ENCODE results near the gene NF2.
"Not testable (repeated sequence)": the region's sequence is repeated elsewhere in the genome, so short reads cannot be mapped to it uniquely, and the experiment has no call there.

The NF2 gene

DNA sequence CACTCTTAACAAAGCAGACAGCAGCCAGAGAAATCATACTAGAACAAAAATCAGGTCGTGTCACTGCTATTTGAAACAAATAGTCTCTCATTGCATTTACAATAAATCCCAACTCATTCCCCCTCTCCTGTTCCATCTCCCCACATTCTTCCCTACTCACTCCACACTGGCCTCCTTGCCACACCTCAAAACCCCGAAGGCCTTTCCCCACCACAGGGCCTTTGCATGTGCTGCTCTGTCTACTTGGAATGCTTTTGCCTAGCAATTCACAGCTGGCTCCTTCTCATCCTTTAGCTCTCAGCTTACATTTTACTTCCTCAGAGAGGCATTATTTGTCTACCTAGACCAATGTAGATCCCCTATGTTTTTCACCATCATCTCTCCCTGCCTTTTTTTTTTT, 43.6 kb upstream of the NF2 start:
- TF ChIP-seq EZH2phosphoT487 (IDR thresholded peaks at IDR 0.05; ENCODE audit: borderline replicate concordance, low read length), result no peak
- TF ChIP-seq, protein P1, sequence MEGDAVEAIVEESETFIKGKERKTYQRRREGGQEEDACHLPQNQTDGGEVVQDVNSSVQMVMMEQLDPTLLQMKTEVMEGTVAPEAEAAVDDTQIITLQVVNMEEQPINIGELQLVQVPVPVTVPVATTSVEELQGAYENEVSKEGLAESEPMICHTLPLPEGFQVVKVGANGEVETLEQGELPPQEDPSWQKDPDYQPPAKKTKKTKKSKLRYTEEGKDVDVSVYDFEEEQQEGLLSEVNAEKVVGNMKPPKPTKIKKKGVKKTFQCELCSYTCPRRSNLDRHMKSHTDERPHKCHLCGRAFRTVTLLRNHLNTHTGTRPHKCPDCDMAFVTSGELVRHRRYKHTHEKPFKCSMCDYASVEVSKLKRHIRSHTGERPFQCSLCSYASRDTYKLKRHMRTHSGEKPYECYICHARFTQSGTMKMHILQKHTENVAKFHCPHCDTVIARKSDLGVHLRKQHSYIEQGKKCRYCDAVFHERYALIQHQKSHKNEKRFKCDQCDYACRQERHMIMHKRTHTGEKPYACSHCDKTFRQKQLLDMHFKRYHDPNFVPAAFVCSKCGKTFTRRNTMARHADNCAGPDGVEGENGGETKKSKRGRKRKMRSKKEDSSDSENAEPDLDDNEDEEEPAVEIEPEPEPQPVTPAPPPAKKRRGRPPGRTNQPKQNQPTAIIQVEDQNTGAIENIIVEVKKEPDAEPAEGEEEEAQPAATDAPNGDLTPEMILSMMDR (IDR thresholded peaks at IDR 0.05; ENCODE audit: low read depth, low read length, poor library complexity, severe bottlenecking), result no peak
- no peaks in the 10 kb centered on the region for H3K9me3 ChIP-seq (ENCODE audit: control insufficient read depth, insufficient read depth, low read length)
- no peak overlapping the region for H3K27ac ChIP-seq (ENCODE audit: low read depth, low read length)
- no peaks in the 10 kb centered on the region for H3K27me3 ChIP-seq (ENCODE audit: control insufficient read depth, low read length)
- no peaks in the 10 kb centered on the region for H3K79me2 ChIP-seq (ENCODE audit: control insufficient read depth, low read length)
- H3K36me3 ChIP-seq (ENCODE audit: control insufficient read depth, low read length), result no peaks in the 10 kb centered on the region
- H3K4me3 ChIP-seq (ENCODE audit: low read length), result no peak overlapping the region
- H3F3A ChIP-seq (ENCODE audit: control insufficient read depth, insufficient read depth), result 0 out of 2 replicates have a peak, but pooled peaks cover 4% of the 10 kb centered on the region
- no peak overlapping the region for H3K4me2 ChIP-seq (ENCODE audit: low read length)
- H3K4me1 ChIP-seq (ENCODE audit: control insufficient read depth, low read length), result no peaks in the 10 kb centered on the region
- no peaks in the 10 kb centered on the region for H3K9me2 ChIP-seq (replicated peaks; ENCODE audit: control insufficient read depth, low read length)
- H4K20me1 ChIP-seq (ENCODE audit: control insufficient read depth, insufficient read depth, low read depth, low read length), result no peaks in the 10 kb centered on the region

DNA sequence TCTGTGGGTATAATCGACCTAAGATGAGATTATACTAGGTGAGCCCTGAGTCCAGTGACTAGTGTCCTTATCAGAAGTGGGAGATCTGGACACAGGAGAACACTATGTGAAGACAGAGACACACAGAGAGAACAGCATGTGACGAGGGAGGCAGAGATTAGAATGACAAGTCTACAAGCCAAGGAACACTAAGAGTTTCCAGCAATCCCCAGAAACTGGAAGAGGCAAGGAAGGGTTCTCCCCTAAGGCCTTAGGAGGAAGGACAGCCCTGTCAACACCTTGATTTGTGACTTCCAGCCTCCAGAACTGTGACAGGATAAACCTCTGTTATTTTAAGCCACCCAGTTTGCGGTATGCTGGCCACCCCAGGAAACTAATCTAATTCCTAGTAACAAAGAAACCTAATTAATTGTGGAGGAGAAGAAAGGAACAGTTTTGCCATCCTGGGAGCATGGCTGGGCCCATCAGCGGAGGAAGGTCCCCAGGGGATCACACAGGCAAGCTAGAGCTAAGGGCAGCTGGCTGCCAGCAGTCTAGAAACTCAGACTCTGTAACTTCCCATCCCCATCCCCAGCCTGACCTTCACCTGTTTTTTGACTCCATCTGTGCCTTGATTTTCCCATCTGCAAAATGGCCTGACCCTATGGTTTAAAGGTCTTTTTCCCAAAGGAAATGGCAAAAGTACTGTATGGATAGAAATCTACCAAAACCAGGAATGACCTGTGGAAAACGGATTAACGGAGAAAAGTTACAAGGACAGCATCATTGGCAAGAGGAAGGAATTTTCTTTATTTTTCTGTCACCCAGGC, 39.6 kb upstream of the NF2 start:
- Histone ChIP-seq H3K4me1 (ENCODE audit: control insufficient read depth, low read length) (no peaks in the 10 kb centered on the region), H3K27me3 (ENCODE audit: control insufficient read depth, low read length) (no peaks in the 10 kb centered on the region), H3F3A (ENCODE audit: control insufficient read depth, insufficient read depth) (no peaks in the 10 kb centered on the region), H3K4me3 (ENCODE audit: low read length) (no peak overlapping the region), H3K36me3 (ENCODE audit: control insufficient read depth, low read length) (no peaks in the 10 kb centered on the region), H3K79me2 (ENCODE audit: control insufficient read depth, low read length) (no peaks in the 10 kb centered on the region), H3K9me2 (replicated peaks; ENCODE audit: control insufficient read depth, low read length) (no peaks in the 10 kb centered on the region), H3K27ac (ENCODE audit: low read depth, low read length) (no peak overlapping the region), H4K20me1 (ENCODE audit: control insufficient read depth, insufficient read depth, low read depth, low read length) (no peaks in the 10 kb centered on the region), H3K4me2 (ENCODE audit: low read length) (no peak overlapping the region), H3K9me3 (ENCODE audit: control insufficient read depth, insufficient read depth, low read length) (no peaks in the 10 kb centered on the region)
- TF ChIP-seq, protein P1 (IDR thresholded peaks at IDR 0.05; ENCODE audit: low read depth, low read length, poor library complexity, severe bottlenecking), result no peak
- no peak for TF ChIP-seq EZH2phosphoT487 (IDR thresholded peaks at IDR 0.05; ENCODE audit: borderline replicate concordance, low read length)

DNA sequence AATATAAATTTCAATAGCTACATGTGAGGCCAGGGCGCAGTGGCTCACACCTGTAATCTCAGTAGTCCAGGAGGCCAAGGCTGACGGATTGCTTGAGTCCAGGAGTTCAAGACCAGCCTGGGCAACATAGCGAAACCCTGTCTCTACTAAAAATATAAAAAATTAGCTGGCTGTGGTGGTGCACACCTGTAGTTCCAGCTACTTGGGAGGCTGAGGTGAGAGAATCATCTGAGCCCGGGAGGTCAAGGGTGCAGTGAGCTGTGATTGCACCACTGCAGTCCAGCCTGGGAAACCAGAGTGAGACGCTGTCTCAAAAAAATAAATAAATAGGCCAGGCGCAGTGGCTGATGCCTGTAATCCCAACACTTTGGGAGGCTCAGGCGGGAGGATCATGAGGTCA, 36.9 kb upstream of the NF2 start:
- H3K27me3 ChIP-seq (ENCODE audit: control insufficient read depth, low read length); H3K27ac ChIP-seq (ENCODE audit: low read depth, low read length); H3K4me1 ChIP-seq (ENCODE audit: control insufficient read depth, low read length); H3K4me3 ChIP-seq (ENCODE audit: low read length); H3K9me2 ChIP-seq (replicated peaks; ENCODE audit: control insufficient read depth, low read length); H4K20me1 ChIP-seq (ENCODE audit: control insufficient read depth, insufficient read depth, low read depth, low read length); H3K79me2 ChIP-seq (ENCODE audit: control insufficient read depth, low read length); H3K36me3 ChIP-seq (ENCODE audit: control insufficient read depth, low read length); H3K9me3 ChIP-seq (ENCODE audit: control insufficient read depth, insufficient read depth, low read length); H3K4me2 ChIP-seq (ENCODE audit: low read length); H3F3A ChIP-seq (ENCODE audit: control insufficient read depth, insufficient read depth): not testable (repeated sequence)

DNA sequence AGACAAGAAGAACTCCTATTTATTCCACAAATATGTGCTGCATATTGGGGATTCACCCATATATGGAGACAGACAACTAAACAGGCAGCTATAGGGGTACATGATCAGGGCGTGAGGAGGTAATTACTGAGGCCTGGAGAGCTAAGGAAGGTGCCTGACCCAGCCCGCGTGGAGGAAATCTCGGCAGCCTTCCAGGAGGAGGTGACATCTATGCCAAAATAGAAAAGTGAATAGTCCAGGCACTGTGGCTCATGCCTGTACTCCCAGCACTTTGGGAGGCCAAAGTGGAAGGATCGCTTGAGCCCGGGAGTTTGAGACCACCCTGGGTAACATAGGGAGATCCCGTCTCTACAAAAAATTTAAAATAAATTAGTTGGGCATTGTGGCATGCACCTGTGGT, 36.1 kb upstream of the NF2 start:
- Histone ChIP-seq H3K36me3 (ENCODE audit: control insufficient read depth, low read length) (no peaks in the 10 kb centered on the region), H3K4me2 (ENCODE audit: low read length) (no peak overlapping the region), H3K79me2 (ENCODE audit: control insufficient read depth, low read length) (no peaks in the 10 kb centered on the region), H3K4me3 (ENCODE audit: low read length) (no peak overlapping the region), H4K20me1 (ENCODE audit: control insufficient read depth, insufficient read depth, low read depth, low read length) (no peaks in the 10 kb centered on the region), H3K9me3 (ENCODE audit: control insufficient read depth, insufficient read depth, low read length) (no peaks in the 10 kb centered on the region), H3K27ac (ENCODE audit: low read depth, low read length) (no peak overlapping the region), H3K4me1 (ENCODE audit: control insufficient read depth, low read length) (no peaks in the 10 kb centered on the region), H3K9me2 (replicated peaks; ENCODE audit: control insufficient read depth, low read length) (no peaks in the 10 kb centered on the region), H3F3A (ENCODE audit: control insufficient read depth, insufficient read depth) (no peaks in the 10 kb centered on the region), H3K27me3 (ENCODE audit: control insufficient read depth, low read length) (no peaks in the 10 kb centered on the region)
- TF ChIP-seq EZH2phosphoT487 (IDR thresholded peaks at IDR 0.05; ENCODE audit: borderline replicate concordance, low read length), result no peak
- TF ChIP-seq, protein P1 (IDR thresholded peaks at IDR 0.05; ENCODE audit: low read depth, low read length, poor library complexity, severe bottlenecking), result no peak
